DOHH2 (cell line): ENCODE results near the gene MICAL2.

Source experiments
- EZH2phosphoT487 ChIP-seq: fragments of 200-600 bp; sonication (generic); IDR thresholded peaks from 2 replicates; pipeline ENCODE4 v1.6.1; 2017; ENCODE audit warnings: borderline replicate concordance, mild to moderate bottlenecking, antibody characterized with exemption, low read length, moderate library complexity, mixed read lengths
- TF ChIP-seq, protein P1 (sequence below): fragments of 200-600 bp; sonication (generic); IDR thresholded peaks from one replicate; pipeline ENCODE4 v1.5.1; 2014; ENCODE audit warnings: antibody characterized with exemption, mild to moderate bottlenecking, low read depth, low read length; ENCODE audit not compliant: poor library complexity, severe bottlenecking

DNA sequence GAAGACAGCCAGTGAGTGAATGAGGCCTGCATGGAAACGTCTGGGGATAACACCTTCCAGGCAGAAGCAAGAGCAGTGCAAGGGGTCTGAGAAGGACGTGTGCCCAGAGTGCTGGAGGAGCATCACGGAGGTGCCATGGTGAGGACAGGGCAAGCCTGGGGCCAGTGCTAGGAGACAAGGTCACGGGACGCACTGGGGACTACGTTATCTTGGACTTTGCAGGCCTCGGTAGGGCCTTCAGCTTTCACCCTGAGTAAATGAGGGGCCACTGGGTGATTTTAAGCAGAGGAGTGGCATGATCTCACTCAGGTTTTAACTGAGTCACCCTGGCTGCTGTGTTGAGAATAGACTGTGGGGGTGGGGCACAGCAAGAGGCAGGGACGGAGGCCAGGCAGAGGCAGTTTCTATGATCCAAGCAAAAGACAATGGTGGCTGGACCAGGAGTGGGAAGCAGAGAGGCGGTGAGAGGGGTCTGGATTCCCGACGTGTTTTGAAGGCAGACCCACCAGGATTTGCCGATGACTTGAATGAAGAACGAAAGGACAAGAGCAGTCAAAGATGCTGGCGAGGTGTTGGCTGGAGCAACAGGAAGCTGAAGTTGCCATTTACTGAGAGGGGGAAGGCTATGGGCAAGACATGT is 164.3 kb downstream of the MICAL2 start:
- TF ChIP-seq, protein P1, sequence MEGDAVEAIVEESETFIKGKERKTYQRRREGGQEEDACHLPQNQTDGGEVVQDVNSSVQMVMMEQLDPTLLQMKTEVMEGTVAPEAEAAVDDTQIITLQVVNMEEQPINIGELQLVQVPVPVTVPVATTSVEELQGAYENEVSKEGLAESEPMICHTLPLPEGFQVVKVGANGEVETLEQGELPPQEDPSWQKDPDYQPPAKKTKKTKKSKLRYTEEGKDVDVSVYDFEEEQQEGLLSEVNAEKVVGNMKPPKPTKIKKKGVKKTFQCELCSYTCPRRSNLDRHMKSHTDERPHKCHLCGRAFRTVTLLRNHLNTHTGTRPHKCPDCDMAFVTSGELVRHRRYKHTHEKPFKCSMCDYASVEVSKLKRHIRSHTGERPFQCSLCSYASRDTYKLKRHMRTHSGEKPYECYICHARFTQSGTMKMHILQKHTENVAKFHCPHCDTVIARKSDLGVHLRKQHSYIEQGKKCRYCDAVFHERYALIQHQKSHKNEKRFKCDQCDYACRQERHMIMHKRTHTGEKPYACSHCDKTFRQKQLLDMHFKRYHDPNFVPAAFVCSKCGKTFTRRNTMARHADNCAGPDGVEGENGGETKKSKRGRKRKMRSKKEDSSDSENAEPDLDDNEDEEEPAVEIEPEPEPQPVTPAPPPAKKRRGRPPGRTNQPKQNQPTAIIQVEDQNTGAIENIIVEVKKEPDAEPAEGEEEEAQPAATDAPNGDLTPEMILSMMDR = no peak
- no peak for TF ChIP-seq EZH2phosphoT487
